Vagina (tissue), 2 donors: ENCODE results near the gene CCDC190.

ENCODE experiments used
- POLR2A ChIP-seq, 2 donors: fragments of 450-650 bp; IDR thresholded peaks; one replicate each; pipeline ENCODE4 v1.6.1; 2017; ENCODE audit warnings: antibody characterized with exemption in 2 of 2, mild to moderate bottlenecking in 2 of 2, moderate library complexity in 2 of 2
- POLR2AphosphoS5 ChIP-seq, 2 donors: sonication (generic); formaldehyde crosslinking; IDR thresholded peaks; one replicate each; pipeline ENCODE4 v1.9.0; 2017; ENCODE audit warnings: antibody characterized with exemption in 2 of 2, mild to moderate bottlenecking in 2 of 2, low read depth in 1 of 2; ENCODE audit not compliant: insufficient read depth in 1 of 2
- TF ChIP-seq, protein P1 (sequence below), 3 experiments: fragments of 450-650 bp in 2 of 3; fragments of 200-600 bp in 1 of 3; sonication (generic) in 1 of 3; IDR thresholded peaks; one replicate each; pipeline ENCODE4 v1.5.1; 2017 to 2019; ENCODE audit warnings: antibody characterized with exemption in 3 of 3, mild to moderate bottlenecking in 2 of 3, moderate library complexity in 2 of 3

DNA sequence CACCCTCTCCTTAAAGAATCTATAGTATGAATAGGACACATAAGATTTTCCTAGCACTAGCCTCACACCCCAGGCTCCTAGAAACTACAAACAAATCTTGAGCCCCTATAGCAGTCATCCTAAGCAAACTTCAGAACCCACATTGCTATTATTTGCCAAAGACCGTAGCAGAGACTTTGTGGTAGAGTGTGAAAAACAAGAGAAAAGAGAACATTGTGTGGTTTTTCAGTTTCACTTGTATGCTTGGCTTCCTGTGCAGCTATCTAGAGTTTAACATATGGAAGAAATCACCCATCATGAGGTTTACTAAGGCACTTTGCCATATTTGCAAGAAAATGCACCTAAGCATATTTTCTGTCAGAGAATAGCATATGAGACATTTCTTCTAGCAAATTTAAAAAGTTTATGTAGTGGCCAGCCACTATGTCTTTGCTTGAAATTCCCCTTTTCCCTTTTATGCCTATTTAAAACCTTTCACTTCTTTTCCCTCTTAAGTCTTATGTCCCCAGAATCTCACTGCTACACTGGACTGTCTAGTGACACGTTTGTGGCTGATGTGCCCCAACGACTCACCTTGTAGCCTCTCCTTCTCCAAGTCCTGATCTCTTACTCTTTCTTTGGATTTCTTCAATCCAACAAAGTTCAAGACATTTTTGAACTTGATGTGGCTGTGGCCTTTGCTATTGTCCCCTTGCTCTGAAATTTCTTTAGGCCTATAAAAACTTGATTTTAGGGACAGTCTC, 25.6 kb downstream of the CCDC190 start:
- TF ChIP-seq, protein P1, sequence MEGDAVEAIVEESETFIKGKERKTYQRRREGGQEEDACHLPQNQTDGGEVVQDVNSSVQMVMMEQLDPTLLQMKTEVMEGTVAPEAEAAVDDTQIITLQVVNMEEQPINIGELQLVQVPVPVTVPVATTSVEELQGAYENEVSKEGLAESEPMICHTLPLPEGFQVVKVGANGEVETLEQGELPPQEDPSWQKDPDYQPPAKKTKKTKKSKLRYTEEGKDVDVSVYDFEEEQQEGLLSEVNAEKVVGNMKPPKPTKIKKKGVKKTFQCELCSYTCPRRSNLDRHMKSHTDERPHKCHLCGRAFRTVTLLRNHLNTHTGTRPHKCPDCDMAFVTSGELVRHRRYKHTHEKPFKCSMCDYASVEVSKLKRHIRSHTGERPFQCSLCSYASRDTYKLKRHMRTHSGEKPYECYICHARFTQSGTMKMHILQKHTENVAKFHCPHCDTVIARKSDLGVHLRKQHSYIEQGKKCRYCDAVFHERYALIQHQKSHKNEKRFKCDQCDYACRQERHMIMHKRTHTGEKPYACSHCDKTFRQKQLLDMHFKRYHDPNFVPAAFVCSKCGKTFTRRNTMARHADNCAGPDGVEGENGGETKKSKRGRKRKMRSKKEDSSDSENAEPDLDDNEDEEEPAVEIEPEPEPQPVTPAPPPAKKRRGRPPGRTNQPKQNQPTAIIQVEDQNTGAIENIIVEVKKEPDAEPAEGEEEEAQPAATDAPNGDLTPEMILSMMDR (IDR thresholded peaks at IDR 0.05): no peak
- TF ChIP-seq POLR2A (IDR thresholded peaks at IDR 0.05) (no peak), POLR2AphosphoS5 (IDR thresholded peaks at IDR 0.05; ENCODE audit: insufficient read depth in 1 of 2, low read depth in 1 of 2) (no peak)
